Natural killer cell (primary cell): ENCODE results near the gene SPIN2B. TPM values are rescaled to one million over a fixed set of nuclear protein-coding genes. Genes with fewer than 3 reads are reported as not detected.

Experiments used
- ATAC-seq, 3 donors: fragments of 150-1000 bp in 2 of 3; fragments of 200-7000 bp in 1 of 3; cut with Tn5 transposase; 1 replicate in 1 of 3; 2 replicates in 2 of 3; pipeline ENCODE4 v1.10.0; 2021; ENCODE audit warnings: mild to moderate bottlenecking in 2 of 3, moderate library complexity in 2 of 3
- DNase-seq, 2 donors: peaks; one replicate each; pipeline versions ENCODE4 v3.0.0 to v3.0.0-alpha.2; 2013 to 2021; ENCODE audit warnings: mixed read lengths in 1 of 2
- H3K27ac ChIP-seq: one replicate; pipeline ENCODE4 v1.5.1; 2013; ENCODE audit warnings: mild to moderate bottlenecking, low read length
- H3K27me3 ChIP-seq: one replicate; pipeline ENCODE4 v1.6.1; 2013; ENCODE audit warnings: low read length; ENCODE audit not compliant: control insufficient read depth, insufficient read depth
- H3K36me3 ChIP-seq: one replicate; pipeline ENCODE4 v1.6.1; 2013; ENCODE audit warnings: low read length; ENCODE audit not compliant: control insufficient read depth, insufficient read depth
- H3K4me1 ChIP-seq: one replicate; pipeline ENCODE4 v1.6.1; 2013; ENCODE audit warnings: low read length; ENCODE audit not compliant: control insufficient read depth, insufficient read depth
- H3K4me3 ChIP-seq: one replicate; pipeline ENCODE4 v1.5.1; 2013; ENCODE audit warnings: low read length
- H3K9me3 ChIP-seq: one replicate; pipeline ENCODE4 v1.6.1; 2013; ENCODE audit warnings: low read length; ENCODE audit not compliant: control insufficient read depth, insufficient read depth
- H3K27ac Mint-ChIP-seq, 2 donors: one replicate each; pipeline ENCODE4 v1.8.0; 2022; ENCODE audit warnings: mild to moderate bottlenecking in 2 of 2, mixed read lengths in 2 of 2, moderate library complexity in 1 of 2
- H3K27me3 Mint-ChIP-seq, 2 donors: one replicate each; pipeline ENCODE4 v1.8.0; 2022; ENCODE audit warnings: low read depth in 2 of 2, mixed read lengths in 2 of 2
- H3K36me3 Mint-ChIP-seq: one replicate; pipeline ENCODE4 v1.8.0; 2022; ENCODE audit warnings: mixed read lengths
- H3K4me1 Mint-ChIP-seq, 2 donors: one replicate each; pipeline ENCODE4 v1.8.0; 2022; ENCODE audit warnings: mixed read lengths in 2 of 2
- H3K4me3 Mint-ChIP-seq: one replicate; pipeline ENCODE4 v1.8.0; 2022; ENCODE audit warnings: mild to moderate bottlenecking, moderate library complexity, mixed read lengths
- H3K9me3 Mint-ChIP-seq, 2 donors: one replicate each; pipeline ENCODE4 v1.8.0; 2022; ENCODE audit warnings: mixed read lengths in 2 of 2
- CTCF ChIP-seq: fragments of 200-600 bp; IDR thresholded peaks from one replicate; pipeline ENCODE4 v1.8.0; 2022; ENCODE audit warnings: antibody characterized with exemption
- WGBS: methylation state at CpG from one replicate; pipeline ENCODE4 v1.1.7; 2013; ENCODE audit warnings: missing lambda C conversion rate; ENCODE audit not compliant: insufficient coverage; 5-methylcytosine and 5-hydroxymethylcytosine counted together
- intact Hi-C: fragments of 100-400 bp; cut with micrococcal nuclease; formaldehyde crosslinking; loops from one replicate; pipeline ENCODE4 v1.14.2; 2022
- total RNA-seq, 4 donors: library from RNA; stranded (reverse); fragments of 120-200 nt in 1 of 4; gene quantifications; one replicate each; pipeline versions ENCODE4 v1.2.3 to v1.2.4, GENCODE V29; 2013 to 2022

SPIN2B gene
- total RNA-seq, 3 donors from 2014 or later (not counting 1 experiment from before 2014, with no cell fraction given) = 10.9 to 13.0 (median 11.8) TPM

- TF ChIP-seq CTCF = no peak
- no peak overlapping the region for H3K4me3 Mint-ChIP-seq
- 97% methylated on average over 7 of the region's 7 CpGs for WGBS
- peaks cover 0 to 5% of the 10 kb centered on the region in 2 donors for H3K27me3 Mint-ChIP-seq
- peaks cover 0 to 4% of the 10 kb centered on the region in 2 donors for H3K9me3 Mint-ChIP-seq
- DNase-seq = no peak
- no peak for ATAC-seq
- peaks cover 3% of the 10 kb centered on the region for H3K9me3 ChIP-seq
- H3K27ac Mint-ChIP-seq = no peak overlapping the region
- no peak overlapping the region for H3K27ac ChIP-seq
- no peaks in the 10 kb centered on the region for H3K4me1 ChIP-seq
- no peaks in the 10 kb centered on the region for H3K36me3 ChIP-seq
- intact Hi-C loops = no loop called here
- no peak overlapping the region for H3K4me3 ChIP-seq
- H3K36me3 Mint-ChIP-seq = peaks cover 7% of the 10 kb centered on the region
- no peaks in the 10 kb centered on the region for H3K4me1 Mint-ChIP-seq
- no peaks in the 10 kb centered on the region for H3K27me3 ChIP-seq
Measured at GRCh38 chrX:57083143-57083542, 38.2 kb downstream of the SPIN2B start.

GRCh38 chrX:57074458-57074857 lies 46.9 kb downstream of the SPIN2B start:
- H3K9me3 ChIP-seq = no peaks in the 10 kb centered on the region
- H3K36me3 Mint-ChIP-seq = no peaks in the 10 kb centered on the region

GRCh38 chrX:57070185-57070984 lies 51.0 kb downstream of the SPIN2B start:
- no peaks in the 10 kb centered on the region for H3K27me3 ChIP-seq
- no peak overlapping the region for H3K27ac Mint-ChIP-seq
- WGBS = 62% methylated on average over 31 of the region's 32 CpGs
- peaks cover 3 to 12% of the 10 kb centered on the region in 2 donors for H3K27me3 Mint-ChIP-seq
- no peaks in the 10 kb centered on the region for H3K4me1 Mint-ChIP-seq
- H3K27ac ChIP-seq = no peak overlapping the region
- H3K9me3 Mint-ChIP-seq = no peaks in the 10 kb centered on the region
- H3K36me3 ChIP-seq = no peaks in the 10 kb centered on the region
- TF ChIP-seq CTCF = no peak
- H3K4me3 ChIP-seq = no peak overlapping the region
- DNase-seq = no peak
- no peak overlapping the region for H3K4me3 Mint-ChIP-seq
- H3K4me1 ChIP-seq = no peaks in the 10 kb centered on the region
- no peak for ATAC-seq
- intact Hi-C loops = no loop called here
- H3K9me3 ChIP-seq = no peaks in the 10 kb centered on the region
- H3K36me3 Mint-ChIP-seq = no peaks in the 10 kb centered on the region

More at GRCh38 chrX:57074458-57074857, 46.9 kb downstream of the SPIN2B start:
- H3K4me1 ChIP-seq = no peaks in the 10 kb centered on the region
- no CpG with 5 or more reads among the region's 4 CpGs for WGBS
- ATAC-seq (no peak), DNase-seq (no peak)
- TF ChIP-seq CTCF = no peak
- peaks cover 0 to 7% of the 10 kb centered on the region in 2 donors for H3K27me3 Mint-ChIP-seq
- intact Hi-C loops = no loop called here
- H3K4me3 Mint-ChIP-seq = no peak overlapping the region
- no peak overlapping the region for H3K27ac ChIP-seq
- no peaks in the 10 kb centered on the region for H3K9me3 Mint-ChIP-seq
- no peaks in the 10 kb centered on the region for H3K36me3 ChIP-seq
- no peaks in the 10 kb centered on the region for H3K27me3 ChIP-seq
- no peaks in the 10 kb centered on the region for H3K4me1 Mint-ChIP-seq
- H3K27ac Mint-ChIP-seq = no peak overlapping the region
- H3K4me3 ChIP-seq = no peak overlapping the region

Other genes starting within 250 kb of the SPIN2B start
- gene SPIN3, start 126.0 kb downstream of the SPIN2B start, total RNA-seq = 1 to 10 TPM; 5.2 to 6.6 (median 5.6) TPM
- gene SPIN2A, start 15.8 kb upstream of the SPIN2B start, total RNA-seq = 1 to 10 TPM in 2 of 3 donors, under 1 TPM in 1; 0.43 to 1.4 (median 1.3) TPM
- gene FAAH2, start 165.2 kb upstream of the SPIN2B start, total RNA-seq = 1 to 10 TPM in 2 of 3 donors, under 1 TPM in 1; 0.12 to 1.6 (median 1.2) TPM